Peyer's patch (tissue), 4 donors: ENCODE measurements around the gene IRAK1. TPM values are rescaled to one million over a fixed set of nuclear protein-coding genes. Genes with fewer than 3 reads are reported as not detected.

Experiments
- DNase-seq, 3 donors: peaks; one replicate each; pipeline ENCODE4 v3.0.0-alpha.2; 2017 to 2019
- H3K27ac ChIP-seq, 4 donors: fragments of 200-600 bp; sonication (generic); one replicate each; pipeline ENCODE4 v1.5.1; 2016 to 2019
- H3K27me3 ChIP-seq, 2 donors: fragments of 200-600 bp; sonication (generic); one replicate each; pipeline ENCODE4 v1.5.1; 2019
- H3K36me3 ChIP-seq, 3 donors: fragments of 200-600 bp; sonication (generic); one replicate each; pipeline ENCODE4 v1.5.1; 2016 to 2019
- H3K4me1 ChIP-seq, 4 donors: fragments of 200-600 bp; sonication (generic); one replicate each; pipeline ENCODE4 v1.5.1; 2016 to 2019
- H3K4me3 ChIP-seq, 4 donors: fragments of 200-600 bp; sonication (generic); 1 replicate in 3 of 4; 2 replicates in 1 of 4; pipeline ENCODE4 v1.5.1; 2016 to 2019; ENCODE audit warnings: mild to moderate bottlenecking in 1 of 4
- H3K9me3 ChIP-seq, 4 donors: fragments of 200-600 bp; sonication (generic); one replicate each; pipeline ENCODE4 v1.5.1; 2016 to 2019; ENCODE audit warnings: mild to moderate bottlenecking in 1 of 4
- POLR2A ChIP-seq, 2 donors: fragments of 450-650 bp; IDR thresholded peaks; one replicate each; pipeline ENCODE4 v1.5.1; 2017; ENCODE audit warnings: antibody characterized with exemption in 2 of 2, mild to moderate bottlenecking in 2 of 2, moderate library complexity in 2 of 2
- total RNA-seq, 4 donors: library from RNA; depleted of rRNA; stranded (reverse); fragments of >200 nt; gene quantifications; one replicate each; pipeline ENCODE4 v1.1.0, GENCODE V29; 2016
- TF ChIP-seq, protein P1 (sequence below), 6 experiments: fragments of 450-650 bp in 4 of 6; fragments of 200-600 bp in 2 of 6; sonication (generic) in 1 of 6; IDR thresholded peaks; one replicate each; pipeline ENCODE4 v1.5.1; 2017 to 2019; ENCODE audit warnings: antibody characterized with exemption in 6 of 6, mild to moderate bottlenecking in 3 of 6, moderate library complexity in 1 of 6

The IRAK1 gene
- total RNA-seq, 4 donors from 2014 or later, result 111 to 150 (median 122) TPM

DNA sequence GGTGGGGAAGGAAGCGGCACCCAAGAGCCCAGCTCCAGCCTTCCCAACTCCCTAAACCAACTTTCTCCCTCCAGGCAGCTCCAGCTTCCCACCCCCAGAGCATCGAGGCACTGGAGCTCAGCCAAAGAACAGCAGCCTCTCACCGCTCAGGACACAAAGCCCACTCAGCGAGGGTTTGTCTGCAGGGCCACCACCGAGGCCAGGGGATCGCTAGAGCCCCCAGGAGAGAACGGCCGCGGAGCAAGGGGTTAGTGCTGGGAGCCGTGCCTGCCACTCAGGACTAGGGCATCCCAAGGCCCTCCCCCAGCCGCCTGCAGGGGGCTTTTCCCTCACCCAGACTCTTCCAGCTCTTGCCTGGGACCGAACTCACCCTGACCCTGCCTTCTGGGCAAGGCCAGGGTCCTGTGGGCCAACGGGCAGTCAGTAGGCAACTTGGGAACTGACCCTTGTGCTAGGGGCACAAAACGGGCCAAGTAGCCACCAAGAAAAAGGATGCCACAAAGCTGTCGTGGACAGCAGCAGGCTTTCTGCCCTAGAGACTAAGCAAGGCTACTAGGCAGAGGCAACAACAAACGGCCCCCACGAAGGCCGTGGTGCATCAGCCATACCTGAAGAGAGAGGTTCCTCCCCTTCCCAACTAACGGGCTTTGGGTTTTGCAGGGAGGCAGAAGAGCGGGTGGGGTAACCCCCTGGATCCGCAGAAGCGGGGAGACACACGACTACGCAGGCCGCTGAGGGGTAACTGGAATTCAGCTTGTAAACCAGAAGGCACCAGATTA is 50.4 kb downstream of the IRAK1 start:
- Histone ChIP-seq H3K4me1 (peaks cover 0 to 51% (median 15%) of the 10 kb centered on the region in 4 donors), H3K36me3 (no peaks in the 10 kb centered on the region), H3K27me3 (no peaks in the 10 kb centered on the region), H3K4me3 (peak overlapping the region; percentile 70 to 85 (median 79)), H3K27ac (peak overlapping the region; percentile 99 to 100 (median 99)), H3K9me3 (no peaks in the 10 kb centered on the region)
- TF ChIP-seq, protein P1, sequence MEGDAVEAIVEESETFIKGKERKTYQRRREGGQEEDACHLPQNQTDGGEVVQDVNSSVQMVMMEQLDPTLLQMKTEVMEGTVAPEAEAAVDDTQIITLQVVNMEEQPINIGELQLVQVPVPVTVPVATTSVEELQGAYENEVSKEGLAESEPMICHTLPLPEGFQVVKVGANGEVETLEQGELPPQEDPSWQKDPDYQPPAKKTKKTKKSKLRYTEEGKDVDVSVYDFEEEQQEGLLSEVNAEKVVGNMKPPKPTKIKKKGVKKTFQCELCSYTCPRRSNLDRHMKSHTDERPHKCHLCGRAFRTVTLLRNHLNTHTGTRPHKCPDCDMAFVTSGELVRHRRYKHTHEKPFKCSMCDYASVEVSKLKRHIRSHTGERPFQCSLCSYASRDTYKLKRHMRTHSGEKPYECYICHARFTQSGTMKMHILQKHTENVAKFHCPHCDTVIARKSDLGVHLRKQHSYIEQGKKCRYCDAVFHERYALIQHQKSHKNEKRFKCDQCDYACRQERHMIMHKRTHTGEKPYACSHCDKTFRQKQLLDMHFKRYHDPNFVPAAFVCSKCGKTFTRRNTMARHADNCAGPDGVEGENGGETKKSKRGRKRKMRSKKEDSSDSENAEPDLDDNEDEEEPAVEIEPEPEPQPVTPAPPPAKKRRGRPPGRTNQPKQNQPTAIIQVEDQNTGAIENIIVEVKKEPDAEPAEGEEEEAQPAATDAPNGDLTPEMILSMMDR (IDR thresholded peaks at IDR 0.05), result no peak
- no peak for TF ChIP-seq POLR2A (IDR thresholded peaks at IDR 0.05)
- peak in 1 of 3 donors; percentile 49 for DNase-seq

DNA sequence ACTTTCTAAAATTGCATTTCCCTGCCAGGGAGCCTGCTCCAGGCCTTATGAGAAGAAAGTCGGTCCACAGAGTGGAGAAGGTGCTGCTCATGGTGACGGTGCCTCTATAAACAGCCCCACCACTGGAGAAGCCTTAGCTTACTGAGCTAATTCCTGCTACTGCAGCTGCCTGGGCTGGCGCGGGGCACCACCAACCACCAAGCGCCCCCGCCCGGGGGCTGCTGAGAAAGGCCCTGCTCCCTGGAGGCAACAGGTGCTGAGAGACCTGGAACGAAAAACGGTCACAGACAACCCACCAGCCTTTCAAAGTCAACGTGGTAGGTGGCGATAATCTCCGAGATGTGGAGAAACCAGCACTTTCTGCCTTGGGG is 51.0 kb downstream of the IRAK1 start:
- H3K4me1 ChIP-seq, result peaks cover 0 to 45% (median 15%) of the 10 kb centered on the region in 4 donors
- no peaks in the 10 kb centered on the region for H3K27me3 ChIP-seq
- peaks cover 0 to 2% (median 0%) of the 10 kb centered on the region in 3 donors for H3K36me3 ChIP-seq
- TF ChIP-seq POLR2A (IDR thresholded peaks at IDR 0.05), result no peak
- TF ChIP-seq, protein P1 (IDR thresholded peaks at IDR 0.05), result no peak
- peak overlapping the region; percentile 99 to 100 (median 99) for H3K27ac ChIP-seq
- H3K9me3 ChIP-seq, result no peaks in the 10 kb centered on the region
- peak overlapping the region; percentile 70 to 85 (median 79) for H3K4me3 ChIP-seq
- peak in 2 of 3 donors; percentile 61 to 76 for DNase-seq

DNA sequence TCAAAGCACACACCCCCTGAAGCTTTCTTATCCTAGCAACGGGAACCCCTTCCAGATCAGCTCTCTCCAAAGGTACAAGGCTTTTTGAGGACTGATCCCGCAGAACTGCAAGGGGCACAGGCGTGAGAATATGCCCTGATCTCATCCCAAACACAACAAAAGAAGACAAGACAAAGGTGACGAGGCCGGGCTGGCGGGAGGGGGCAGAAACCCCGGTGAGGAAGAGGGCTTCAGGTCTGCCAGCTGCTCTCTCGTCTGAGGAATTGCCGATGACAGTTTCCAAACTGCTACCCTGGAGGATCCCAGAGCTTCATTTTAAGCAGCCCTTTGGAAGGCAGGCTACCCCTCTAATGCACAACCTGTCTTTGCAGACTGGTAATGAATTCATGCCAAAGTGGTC is 51.4 kb downstream of the IRAK1 start:
- DNase-seq, result no peak
- H3K36me3 ChIP-seq, result peaks cover 0 to 6% (median 0%) of the 10 kb centered on the region in 3 donors

DNA sequence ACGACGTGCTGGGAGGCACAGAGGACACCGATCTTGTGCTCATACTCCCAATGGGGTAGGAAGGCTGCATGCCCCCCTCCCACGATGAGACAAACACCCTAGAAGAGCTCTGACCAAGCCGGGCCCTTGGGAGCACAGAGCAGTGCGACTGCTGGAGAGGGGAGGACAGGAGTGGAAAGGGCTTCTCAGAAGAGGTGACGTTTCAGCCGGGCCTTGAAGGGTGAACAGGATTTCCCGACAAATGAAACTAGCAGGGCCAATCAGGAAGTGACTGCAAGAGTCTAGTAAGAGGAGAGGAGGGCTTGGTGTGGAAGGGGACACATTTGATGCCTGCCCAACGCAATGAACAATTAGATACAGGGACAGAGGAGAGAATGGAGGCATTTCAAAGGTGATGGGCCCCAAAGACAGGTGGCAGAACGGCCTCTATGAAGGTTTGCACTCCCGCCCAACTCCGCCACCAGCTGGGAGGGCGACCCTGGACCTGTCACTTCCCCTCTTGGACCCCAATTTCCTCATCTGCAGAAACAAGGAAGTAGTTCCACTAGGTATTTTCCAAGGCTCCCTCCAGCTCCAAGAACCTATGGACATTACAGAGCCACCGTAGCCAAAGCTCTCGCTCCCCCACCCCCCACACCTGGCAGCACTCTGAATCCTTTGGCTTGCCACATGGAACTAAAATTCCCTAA is 52.0 kb downstream of the IRAK1 start:
- Histone ChIP-seq H3K36me3 (peaks cover 0 to 12% (median 0%) of the 10 kb centered on the region in 3 donors), H3K9me3 (no peaks in the 10 kb centered on the region), H3K4me3 (peak overlapping the region in 3 of 4 donors; percentile 20 to 70 (median 24)), H3K27me3 (no peaks in the 10 kb centered on the region), H3K27ac (peak overlapping the region; percentile 99 to 100 (median 99)), H3K4me1 (peaks cover 0 to 41% (median 15%) of the 10 kb centered on the region in 4 donors)
- TF ChIP-seq, protein P1 (IDR thresholded peaks at IDR 0.05), result no peak
- no peak for TF ChIP-seq POLR2A (IDR thresholded peaks at IDR 0.05)
- DNase-seq, result peak in 1 of 3 donors; percentile 38

More for the DNA sequence above, 51.4 kb downstream of the IRAK1 start:
- TF ChIP-seq, protein P1 (IDR thresholded peaks at IDR 0.05), result no peak
- TF ChIP-seq POLR2A (IDR thresholded peaks at IDR 0.05), result no peak
- H3K9me3 ChIP-seq, result no peaks in the 10 kb centered on the region
- H3K4me1 ChIP-seq, result peaks cover 0 to 41% (median 15%) of the 10 kb centered on the region in 4 donors
- peak overlapping the region; percentile 99 to 100 (median 99) for H3K27ac ChIP-seq
- peak overlapping the region in 3 of 4 donors; percentile 70 to 85 (median 79) for H3K4me3 ChIP-seq
- no peaks in the 10 kb centered on the region for H3K27me3 ChIP-seq

DNA sequence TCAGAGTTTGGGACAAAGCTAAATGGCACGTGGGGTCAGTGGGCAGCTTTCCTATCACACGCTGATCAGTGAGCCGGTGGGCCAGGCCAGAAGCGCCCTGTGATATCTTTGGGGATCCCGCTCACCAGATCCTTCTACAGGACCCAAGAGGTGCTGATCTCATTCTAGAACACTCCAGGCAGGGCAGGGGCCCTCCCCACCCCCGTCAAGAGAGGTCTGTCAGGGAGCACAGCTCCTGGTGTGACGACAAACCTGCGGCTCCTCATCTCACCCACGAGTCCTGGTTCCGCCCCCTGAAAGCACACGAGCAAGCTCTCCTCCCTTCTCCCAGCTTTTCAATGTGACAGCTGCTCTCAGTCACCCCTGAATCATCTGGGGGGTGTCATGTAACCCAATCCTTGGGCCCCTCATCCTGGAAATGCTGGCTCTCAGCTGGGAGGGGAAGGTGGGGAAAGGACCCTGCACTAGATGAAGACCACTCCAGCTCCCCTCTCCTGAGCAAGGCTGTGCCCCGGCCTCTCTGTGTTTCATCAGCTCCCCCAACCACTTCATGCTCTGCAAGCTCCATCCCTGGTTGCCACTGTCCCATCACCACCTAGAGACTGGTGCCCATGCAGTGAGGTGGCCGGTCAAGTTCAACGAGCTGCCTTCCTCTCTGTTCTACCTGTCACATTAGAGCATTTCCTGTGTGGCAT is 52.7 kb downstream of the IRAK1 start:
- Histone ChIP-seq H3K27me3 (no peaks in the 10 kb centered on the region), H3K4me1 (peaks cover 0 to 41% (median 15%) of the 10 kb centered on the region in 4 donors), H3K27ac (peak overlapping the region; percentile 99 to 100 (median 99)), H3K9me3 (no peaks in the 10 kb centered on the region), H3K4me3 (peak overlapping the region in 3 of 4 donors; percentile 20 to 70 (median 24)), H3K36me3 (peaks cover 0 to 18% (median 0%) of the 10 kb centered on the region in 3 donors)
- no peak for DNase-seq
- no peak for TF ChIP-seq POLR2A (IDR thresholded peaks at IDR 0.05)
- TF ChIP-seq, protein P1 (IDR thresholded peaks at IDR 0.05), result no peak
